SJSA1 (cell line): ENCODE results near the gene MTF1. TPM values are rescaled to one million over a fixed set of nuclear protein-coding genes. Genes with fewer than 3 reads are reported as not detected.

Source experiments
- DNase-seq, 2 experiments: peaks; one replicate each; pipeline ENCODE4 v3.0.0-alpha.2; 2015 to 2020; ENCODE audit warnings: low spot score in 2 of 2, low read depth in 1 of 2
- H3K27ac ChIP-seq: fragments of 250-450 bp; sonication (Bioruptor Pico); 2 replicates; pipeline ENCODE4 v1.5.1; 2020; ENCODE audit warnings: mild to moderate bottlenecking, moderate library complexity
- H3K27me3 ChIP-seq: fragments of 250-450 bp; sonication (Bioruptor Pico); replicated peaks from 2 replicates; pipeline ENCODE4 v1.5.1; 2020; ENCODE audit warnings: mild to moderate bottlenecking, moderate library complexity
- H3K36me3 ChIP-seq: fragments of 250-450 bp; sonication (Bioruptor Pico); 2 replicates; pipeline ENCODE4 v1.5.1; 2020; ENCODE audit warnings: mild to moderate bottlenecking
- H3K4me1 ChIP-seq: fragments of 250-450 bp; sonication (Bioruptor Pico); replicated peaks from 2 replicates; pipeline ENCODE4 v1.6.1; 2021; ENCODE audit warnings: mild to moderate bottlenecking
- H3K4me3 ChIP-seq: fragments of 250-450 bp; sonication (Bioruptor Pico); 2 replicates; pipeline ENCODE4 v1.5.1; 2020; ENCODE audit warnings: mild to moderate bottlenecking
- H3K9me3 ChIP-seq: fragments of 250-450 bp; sonication (Bioruptor Pico); replicated peaks from 2 replicates; pipeline ENCODE4 v1.5.1; 2020; ENCODE audit warnings: mild to moderate bottlenecking
- total RNA-seq: library from RNA; depleted of rRNA; stranded (reverse); fragments of >200 nt; shearing (Covaris generic); gene quantifications from 2 replicates; pipeline ENCODE4 v1.2.3, GENCODE V29; 2014

Gene MTF1
- total RNA-seq, 1 experiment from 2014 or later = 2.6 TPM

- Histone ChIP-seq H3K27me3 (no peaks in the 10 kb centered on the region), H3K4me3 (no peak overlapping the region), H3K4me1 (peaks cover 16% of the 10 kb centered on the region), H3K36me3 (peaks cover 61% of the 10 kb centered on the region), H3K27ac (no peak overlapping the region), H3K9me3 (no peaks in the 10 kb centered on the region)
- no peak for DNase-seq
Observed at GRCh38 chr1:37809942-37810341, 49.5 kb downstream of the MTF1 start.

DNA sequence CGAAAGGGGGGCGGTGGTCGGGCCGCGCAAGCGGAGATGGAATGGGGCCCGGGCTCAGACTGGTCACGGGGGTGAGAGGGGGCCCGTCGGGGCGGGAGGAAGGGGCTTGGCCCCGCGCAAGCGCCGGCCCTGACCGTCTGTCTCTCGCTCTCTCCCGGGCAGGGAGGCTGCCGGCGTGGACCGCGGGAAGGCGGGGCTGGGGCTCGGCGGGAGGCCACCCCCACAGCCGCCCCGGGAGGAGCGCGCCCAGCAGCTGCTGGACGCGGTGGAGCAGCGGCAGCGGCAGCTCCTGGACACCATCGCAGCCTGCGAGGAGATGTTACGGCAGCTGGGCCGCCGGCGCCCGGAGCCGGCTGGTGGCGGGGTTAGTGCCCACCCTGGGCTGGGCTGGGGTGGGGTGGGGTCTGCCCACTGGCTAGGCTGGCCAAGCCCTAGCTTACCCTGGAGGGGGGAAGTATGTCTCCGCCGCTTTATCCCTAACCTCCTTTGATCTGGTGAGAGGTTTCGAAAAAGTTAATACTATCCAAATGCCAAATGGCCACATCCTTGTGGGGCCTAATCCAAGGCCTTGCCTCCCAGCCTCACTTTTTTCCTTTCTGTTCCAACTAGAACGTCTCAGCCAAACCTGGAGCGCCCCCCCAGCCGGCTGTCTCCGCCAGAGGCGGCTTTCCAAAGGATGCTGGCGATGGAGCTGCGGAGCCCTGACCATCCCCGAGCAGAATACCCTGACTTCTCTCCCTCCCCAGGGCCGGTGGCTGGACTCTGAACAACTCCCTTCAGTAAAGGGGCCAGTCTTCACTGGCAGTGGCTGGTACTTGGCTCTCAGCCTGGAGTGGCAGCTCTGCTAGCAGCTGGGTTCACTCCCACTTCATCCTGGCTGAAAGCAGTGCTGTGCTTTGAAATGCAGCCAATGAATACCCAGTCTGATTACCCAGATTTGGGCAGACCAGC is 50.7 kb downstream of the MTF1 start:
- peak overlapping the region; percentile 81 for H3K27ac ChIP-seq
- H3K4me1 ChIP-seq = peaks cover 16% of the 10 kb centered on the region
- H3K9me3 ChIP-seq = no peaks in the 10 kb centered on the region
- peak; percentile 67 to 82 for DNase-seq
- peaks cover 65% of the 10 kb centered on the region for H3K36me3 ChIP-seq
- H3K4me3 ChIP-seq = peak overlapping the region; percentile 95
- H3K27me3 ChIP-seq = no peaks in the 10 kb centered on the region

GRCh38 chr1:37807555-37808368 is 51.6 kb downstream of the MTF1 start, which contains the start of the genes C1orf122 and YRDC:
C1orf122 (plus strand) TSS chr1:37807790; CDS start chr1:37808405, 615 bp downstream.
YRDC (minus strand) TSS chr1:37808208; CDS start chr1:37808180, 28 bp downstream.
- peak; percentile 81 to 96 for DNase-seq
- no peaks in the 10 kb centered on the region for H3K9me3 ChIP-seq
- no peaks in the 10 kb centered on the region for H3K27me3 ChIP-seq
- H3K4me3 ChIP-seq = peak within 1 kb of the TSS; percentile 95
- H3K27ac ChIP-seq = peak within 1 kb of the TSS; percentile 81
- peaks cover 74% of the 10 kb centered on the region for H3K36me3 ChIP-seq
- peaks cover 16% of the 10 kb centered on the region for H3K4me1 ChIP-seq

DNA sequence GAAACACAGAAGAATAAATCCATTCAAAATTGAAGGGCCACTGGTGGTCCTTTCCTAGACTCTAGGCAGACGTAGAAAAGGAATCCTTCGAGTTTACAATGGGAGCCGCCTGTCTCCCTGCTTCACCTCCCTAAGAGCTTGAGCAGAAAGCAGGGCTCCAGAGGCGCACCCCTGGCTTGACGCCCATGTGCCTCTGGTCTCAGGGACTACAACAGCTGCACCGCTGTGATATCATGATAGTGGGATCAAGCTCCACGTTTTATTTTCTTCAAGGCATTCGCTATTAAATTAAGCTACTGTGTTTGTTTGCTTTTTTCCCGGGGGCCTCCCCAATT is 52.2 kb downstream of the MTF1 start:
- no peaks in the 10 kb centered on the region for H3K27me3 ChIP-seq
- H3K27ac ChIP-seq = peak overlapping the region; percentile 81; the same call in 1 of the 2 replicates
- no peak for DNase-seq
- H3K4me3 ChIP-seq = peak overlapping the region; percentile 95
- peaks cover 16% of the 10 kb centered on the region for H3K4me1 ChIP-seq
- no peaks in the 10 kb centered on the region for H3K9me3 ChIP-seq
- peaks cover 80% of the 10 kb centered on the region for H3K36me3 ChIP-seq

GRCh38 chr1:37802439-37802838 is 57.0 kb downstream of the MTF1 start:
- Histone ChIP-seq H3K27me3 (no peaks in the 10 kb centered on the region), H3K4me3 (no peak overlapping the region), H3K36me3 (peaks cover 65% of the 10 kb centered on the region), H3K4me1 (peaks cover 10% of the 10 kb centered on the region), H3K9me3 (no peaks in the 10 kb centered on the region), H3K27ac (no peak overlapping the region)
- no peak for DNase-seq

- peak in 1 of 2 experiments; percentile 32 for DNase-seq
- Histone ChIP-seq H3K9me3 (no peaks in the 10 kb centered on the region; the same call in 1 of the 2 replicates), H3K36me3 (peaks cover 19% of the 10 kb centered on the region), H3K27me3 (peaks cover 18% of the 10 kb centered on the region), H3K4me3 (no peak overlapping the region), H3K27ac (no peak overlapping the region), H3K4me1 (peaks cover 12% of the 10 kb centered on the region)
Observed at GRCh38 chr1:37797750-37798345, 61.5 kb downstream of the MTF1 start.

- Histone ChIP-seq H3K9me3 (no peaks in the 10 kb centered on the region; the same call in 1 of the 2 replicates), H3K36me3 (0 out of 2 replicates have a peak, but pooled peaks cover 5% of the 10 kb centered on the region), H3K27ac (no peak overlapping the region), H3K27me3 (peaks cover 34% of the 10 kb centered on the region), H3K4me1 (peaks cover 12% of the 10 kb centered on the region), H3K4me3 (no peak overlapping the region)
- DNase-seq = peak in 1 of 2 experiments; percentile 35
Observed at GRCh38 chr1:37795340-37796125, 63.9 kb downstream of the MTF1 start.

- no peak overlapping the region for H3K27ac ChIP-seq
- peaks cover 38% of the 10 kb centered on the region for H3K27me3 ChIP-seq
- no peaks in the 10 kb centered on the region; the same call in 1 of the 2 replicates for H3K9me3 ChIP-seq
- H3K4me3 ChIP-seq = peak overlapping the region; percentile 38
- no peak for DNase-seq
- H3K36me3 ChIP-seq = no peaks in the 10 kb centered on the region
- H3K4me1 ChIP-seq = peaks cover 12% of the 10 kb centered on the region
Observed at GRCh38 chr1:37794372-37795339, 64.7 kb downstream of the MTF1 start.

- Histone ChIP-seq H3K4me1 (peaks cover 12% of the 10 kb centered on the region), H3K36me3 (no peaks in the 10 kb centered on the region), H3K9me3 (no peaks in the 10 kb centered on the region; the same call in 1 of the 2 replicates), H3K4me3 (peak within 1 kb of the TSS; percentile 38), H3K27ac (no peak within 1 kb of the TSS), H3K27me3 (peaks cover 38% of the 10 kb centered on the region)
- DNase-seq = peak in 1 of 2 experiments; percentile 15
Observed at GRCh38 chr1:37793773-37794371, 65.5 kb downstream of the MTF1 start, which contains the start of gene MANEAL. MANEAL (plus strand) TSS chr1:37793847; CDS start chr1:37794183, 336 bp downstream.

DNA sequence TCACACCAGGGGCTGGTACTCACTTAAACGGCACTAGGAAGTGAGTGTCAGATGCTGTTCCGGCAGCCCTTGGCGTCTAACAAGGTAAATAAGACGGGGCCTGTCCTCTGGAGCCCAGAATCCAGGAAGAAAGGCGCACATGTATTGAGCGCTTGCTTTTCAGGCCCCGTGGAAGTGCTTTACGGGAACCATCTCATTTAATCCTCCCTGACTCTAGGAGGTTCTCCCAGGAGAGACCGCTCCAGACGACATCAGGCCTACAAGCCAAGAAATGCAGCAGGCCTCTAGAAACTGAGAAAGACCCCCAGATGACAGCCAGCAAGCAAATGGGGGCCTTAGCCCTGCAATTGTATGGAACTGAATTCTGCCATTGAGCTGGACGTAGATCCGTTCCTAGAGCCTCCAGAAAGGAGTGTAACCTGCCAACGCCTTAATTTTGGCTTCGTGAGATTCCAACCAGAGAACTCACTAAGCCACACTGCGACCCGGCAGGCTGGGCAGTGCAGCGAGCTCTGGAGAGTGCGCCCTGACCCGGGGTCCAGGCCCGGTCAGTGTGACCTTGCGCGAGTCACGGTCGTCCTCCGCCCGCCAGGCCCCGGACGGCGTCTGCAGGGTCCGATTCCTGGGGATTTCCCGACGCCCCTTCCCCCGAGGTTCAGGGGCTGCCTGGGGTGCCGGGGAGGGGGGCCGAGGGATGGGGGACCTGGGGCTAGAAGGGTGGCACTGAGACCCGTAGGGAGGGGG is 66.3 kb downstream of the MTF1 start:
- no peak for DNase-seq
- Histone ChIP-seq H3K4me3 (no peak overlapping the region), H3K27me3 (peaks cover 42% of the 10 kb centered on the region), H3K9me3 (no peaks in the 10 kb centered on the region; the same call in 1 of the 2 replicates), H3K36me3 (no peaks in the 10 kb centered on the region), H3K4me1 (peaks cover 9% of the 10 kb centered on the region), H3K27ac (no peak overlapping the region)

GRCh38 chr1:37782491-37782890 is 76.9 kb downstream of the MTF1 start:
- no peak for DNase-seq

More at GRCh38 chr1:37782491-37782890, 76.9 kb downstream of the MTF1 start:
- no peak overlapping the region for H3K27ac ChIP-seq
- H3K9me3 ChIP-seq = no peaks in the 10 kb centered on the region; the same call in 1 of the 2 replicates
- no peaks in the 10 kb centered on the region for H3K4me1 ChIP-seq
- no peaks in the 10 kb centered on the region for H3K36me3 ChIP-seq
- no peak overlapping the region for H3K4me3 ChIP-seq
- peaks cover 23% of the 10 kb centered on the region for H3K27me3 ChIP-seq
